GM15510 (cell line): ENCODE results near the gene OR4D11.

ENCODE experiments used
- POLR2A ChIP-seq: IDR thresholded peaks from 3 replicates; pipeline ENCODE4 v1.6.1; 2011; ENCODE audit warnings: borderline replicate concordance; ENCODE audit not compliant: insufficient read length; ENCODE audit errors: extremely low read depth

OR4D11 gene

DNA sequence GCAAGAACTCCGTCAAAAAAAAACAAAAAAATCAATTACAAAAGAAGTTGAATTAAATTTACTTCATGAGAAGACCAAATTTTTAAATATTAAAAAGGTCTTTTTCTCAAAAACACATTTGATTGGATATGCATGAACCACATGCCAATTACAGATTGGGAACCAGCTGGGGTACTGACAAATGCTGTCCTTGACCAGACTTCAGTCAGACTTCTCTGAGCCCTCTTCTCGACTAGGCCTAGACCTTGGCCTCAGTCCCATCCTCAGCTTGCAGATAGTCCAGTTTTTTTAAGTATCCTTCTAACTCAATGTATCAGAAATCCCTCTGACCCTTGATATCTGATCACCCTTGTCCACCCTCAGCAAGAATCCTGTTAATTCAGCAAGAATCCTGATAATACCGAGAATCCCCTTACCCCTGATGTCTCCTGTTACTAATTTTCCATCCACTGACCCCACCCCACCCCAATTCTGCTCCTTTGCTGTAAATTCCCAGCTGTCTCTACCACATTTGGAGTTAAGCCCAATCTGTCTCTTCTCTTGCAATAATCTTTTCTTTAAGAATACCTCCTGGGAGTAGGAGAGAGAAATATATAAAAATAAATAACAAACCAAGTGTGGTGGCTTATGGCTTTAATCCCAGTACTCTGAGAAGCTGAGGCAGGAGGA is 38.9 kb downstream of the OR4D11 start:
- no peak for TF ChIP-seq POLR2A

DNA sequence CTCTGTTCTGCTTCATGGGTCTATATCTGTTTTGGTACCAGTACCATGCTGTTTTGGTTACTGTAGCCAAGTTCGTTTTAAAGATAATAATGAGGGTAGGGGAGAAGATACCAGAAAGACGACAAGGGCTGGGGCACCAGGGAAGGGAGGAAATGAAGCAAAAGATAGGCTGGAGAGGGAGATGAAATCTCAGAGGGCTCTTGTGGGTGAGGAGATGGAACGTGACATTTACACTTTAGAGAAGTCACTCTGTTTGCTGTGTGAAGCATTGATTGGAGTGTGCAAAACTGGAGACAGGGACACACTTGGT is 41.4 kb downstream of the OR4D11 start:
- no peak for TF ChIP-seq POLR2A

GRCh38 chr11:59545179-59546020 is 42.0 kb downstream of the OR4D11 start:
- TF ChIP-seq POLR2A, result no peak

DNA sequence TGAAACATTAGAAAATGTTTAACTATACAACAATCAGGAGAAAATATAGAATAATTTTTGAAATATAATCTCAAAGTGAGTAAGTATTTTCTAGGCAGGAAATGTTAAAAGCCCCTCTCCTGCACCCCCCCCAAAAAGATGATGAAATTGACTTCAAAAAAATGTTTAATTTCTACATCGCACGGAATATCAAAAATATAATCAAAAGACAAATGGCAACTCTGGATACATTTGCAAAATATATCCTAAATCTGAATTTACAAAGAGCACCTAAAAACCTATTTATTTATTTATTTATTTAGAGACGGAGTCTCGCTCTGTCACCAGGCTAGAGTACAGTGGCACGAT is 44.9 kb downstream of the OR4D11 start:
- TF ChIP-seq POLR2A, result no peak

DNA sequence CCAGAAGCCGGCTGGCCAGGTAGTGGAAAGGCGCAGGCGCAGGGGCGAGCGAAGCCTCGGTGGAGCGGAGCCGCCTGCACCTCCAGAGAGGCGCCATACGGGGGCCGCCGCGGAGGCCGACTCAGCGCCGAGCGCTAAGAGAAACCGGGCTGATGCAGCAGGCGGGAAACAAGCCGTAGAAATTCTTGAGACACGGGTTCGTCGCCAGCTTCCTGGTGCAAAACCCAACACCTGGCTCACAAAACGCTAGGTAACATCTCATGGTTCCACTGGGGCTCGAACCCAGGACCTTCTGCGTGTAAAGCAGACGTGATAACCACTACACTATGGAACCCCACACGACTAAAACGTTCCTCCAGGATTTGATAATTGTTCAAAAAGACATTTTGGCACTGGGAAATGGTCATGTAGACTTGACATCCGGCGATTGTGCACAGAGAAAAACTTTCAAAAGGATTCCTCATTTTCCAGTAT is 47.0 kb downstream of the OR4D11 start:
- TF ChIP-seq POLR2A, result no peak

DNA sequence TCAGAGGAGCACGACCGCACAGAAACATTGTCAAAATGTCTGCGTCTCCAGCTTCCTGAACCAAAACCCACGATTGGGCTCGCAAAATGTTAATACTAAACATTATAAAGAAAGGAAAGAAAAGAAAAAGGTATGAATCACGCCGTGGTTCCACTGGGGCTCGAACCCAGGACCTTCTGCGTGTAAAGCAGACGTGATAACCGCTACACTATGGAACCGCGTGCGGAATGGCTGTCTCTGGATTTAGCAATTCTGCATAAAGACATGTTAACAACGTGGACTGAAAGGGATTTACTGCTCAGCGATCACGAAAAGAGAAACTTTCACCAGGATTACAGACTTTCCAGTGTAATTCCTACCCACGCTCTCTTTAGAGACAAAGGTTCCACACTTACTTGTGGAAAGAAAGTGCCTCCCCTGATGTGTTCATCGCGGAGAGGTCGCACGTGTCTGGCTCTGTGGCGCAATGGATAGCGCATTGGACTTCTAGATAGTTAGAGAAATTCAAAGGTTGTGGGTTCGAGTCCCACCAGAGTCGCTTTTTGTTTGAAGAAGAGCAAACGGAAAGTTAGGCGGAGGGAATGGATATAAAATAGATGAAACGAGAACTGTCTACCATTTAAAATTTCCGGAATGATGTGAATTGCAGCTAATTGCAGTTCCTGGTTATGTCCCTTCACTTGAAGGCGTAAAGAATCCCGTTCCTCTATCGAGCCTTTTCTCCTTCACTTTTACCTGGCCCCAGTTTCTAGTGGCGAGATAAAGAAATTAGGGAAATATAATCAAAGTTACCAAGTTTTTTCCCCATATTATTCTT is 47.7 kb downstream of the OR4D11 start:
- TF ChIP-seq POLR2A, result no peak

DNA sequence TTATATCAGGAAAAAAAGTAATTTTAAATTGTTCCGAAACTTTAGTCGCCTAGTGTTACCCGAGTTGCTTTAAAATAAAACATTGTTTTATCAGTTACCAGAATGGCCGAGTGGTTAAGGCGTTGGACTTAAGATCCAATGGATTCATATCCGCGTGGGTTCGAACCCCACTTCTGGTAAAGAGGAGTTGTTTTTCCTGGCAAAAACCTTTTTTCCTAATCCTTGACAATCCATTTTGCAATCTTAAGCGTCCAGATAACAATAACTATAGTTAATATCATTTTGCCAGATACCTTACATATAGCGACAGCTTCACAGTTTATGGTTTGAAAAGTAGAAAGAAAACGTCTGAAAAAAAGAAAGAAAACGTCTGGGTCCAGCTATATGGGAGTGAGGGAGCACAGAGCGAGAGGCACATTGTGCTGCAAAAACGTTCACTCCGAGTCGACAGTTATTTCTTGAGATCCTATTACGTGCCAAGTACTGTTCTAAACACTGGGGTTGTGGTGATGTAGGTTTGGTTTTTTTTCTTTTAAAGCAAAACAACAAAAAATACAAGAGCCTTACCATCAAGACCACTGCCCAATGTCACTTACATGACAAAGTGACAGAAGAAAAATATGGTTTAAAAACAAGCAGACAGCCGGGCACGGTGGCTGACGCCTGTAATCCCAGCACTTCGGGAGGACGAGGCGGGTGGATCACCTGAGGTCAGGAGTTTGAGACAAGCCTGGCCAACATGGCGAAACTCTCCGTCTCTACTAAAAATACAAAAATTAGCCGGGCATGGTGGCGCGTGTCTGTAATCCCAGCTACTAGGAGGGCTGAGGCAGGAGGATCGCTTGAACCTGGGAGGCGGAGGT is 48.5 kb downstream of the OR4D11 start:
- TF ChIP-seq POLR2A, result no peak

DNA sequence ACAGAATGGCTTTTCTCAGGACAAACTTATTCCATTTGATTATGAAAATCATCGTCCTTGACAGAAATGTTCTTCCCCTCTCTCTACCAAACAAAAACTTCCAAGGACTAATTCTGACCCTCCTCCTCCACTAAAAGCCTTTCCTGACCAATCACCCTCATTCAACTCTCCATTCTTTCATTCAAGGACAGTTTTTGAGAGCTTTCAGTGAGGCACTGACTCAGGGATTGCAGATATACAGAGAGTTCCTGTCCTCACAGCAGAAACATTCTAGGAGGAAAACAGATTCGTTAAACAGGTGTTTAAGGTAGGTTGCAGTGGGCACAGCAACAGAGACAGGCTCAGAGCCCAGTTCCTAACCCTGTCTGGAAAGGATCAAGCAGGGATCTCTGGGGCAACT is 49.5 kb downstream of the OR4D11 start:
- TF ChIP-seq POLR2A, result no peak

GRCh38 chr11:59553323-59553722 is 49.9 kb downstream of the OR4D11 start:
- TF ChIP-seq POLR2A, result no peak
